HG03175 (cell line): ENCODE data around the gene ADH1A.
"Not testable (repeated sequence)": the region's sequence is repeated elsewhere in the genome, so short reads cannot be mapped to it uniquely, and the experiment has no call there.

Source experiments
- ATAC-seq: cut with Tn5 transposase; IDR thresholded peaks from one replicate; pipeline ENCODE4 v1.9.1; 2021; ENCODE audit warnings: mild to moderate bottlenecking, moderate library complexity; ENCODE audit not compliant: unreplicated experiment

The ADH1A gene

DNA sequence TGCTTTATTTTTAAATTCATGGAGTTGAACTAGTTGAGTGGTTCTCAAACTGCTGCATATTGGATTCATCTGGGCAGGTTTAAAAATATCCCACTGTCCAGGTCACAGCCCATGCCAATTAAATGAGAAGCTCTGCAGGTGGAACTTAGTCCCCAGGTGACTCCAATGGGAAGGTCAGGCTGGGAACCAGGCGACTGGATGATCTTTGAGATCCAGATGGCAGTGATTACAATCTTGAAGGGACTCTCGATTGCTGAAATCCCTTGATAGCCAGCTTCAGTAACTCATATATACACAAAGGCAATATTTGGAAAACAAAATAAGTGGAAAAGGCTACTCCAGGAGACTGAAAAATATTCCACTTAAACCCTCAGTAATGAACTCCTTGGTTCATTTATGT, 8.1 kb downstream of the ADH1A start:
- ATAC-seq, result no peak

DNA sequence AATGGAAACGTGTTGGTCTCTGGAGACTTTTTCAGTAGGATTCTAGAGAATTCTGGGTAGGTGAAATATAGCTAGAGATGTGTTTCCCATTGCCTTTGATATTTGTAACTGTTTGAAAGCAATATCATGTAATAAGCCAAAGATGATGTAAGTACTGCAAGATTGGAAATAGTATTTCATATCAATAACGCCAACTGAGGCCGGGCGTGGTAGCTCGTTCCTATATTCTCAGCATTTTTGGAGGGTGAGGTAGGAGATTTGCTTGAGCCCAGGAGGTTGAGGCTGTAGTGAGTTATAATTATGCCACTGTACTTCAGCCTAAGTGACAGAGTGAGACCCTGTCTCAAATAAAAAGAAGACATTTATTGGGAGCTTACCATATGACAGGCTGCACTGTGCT, 9.5 kb downstream of the ADH1A start:
- ATAC-seq, result no peak

DNA sequence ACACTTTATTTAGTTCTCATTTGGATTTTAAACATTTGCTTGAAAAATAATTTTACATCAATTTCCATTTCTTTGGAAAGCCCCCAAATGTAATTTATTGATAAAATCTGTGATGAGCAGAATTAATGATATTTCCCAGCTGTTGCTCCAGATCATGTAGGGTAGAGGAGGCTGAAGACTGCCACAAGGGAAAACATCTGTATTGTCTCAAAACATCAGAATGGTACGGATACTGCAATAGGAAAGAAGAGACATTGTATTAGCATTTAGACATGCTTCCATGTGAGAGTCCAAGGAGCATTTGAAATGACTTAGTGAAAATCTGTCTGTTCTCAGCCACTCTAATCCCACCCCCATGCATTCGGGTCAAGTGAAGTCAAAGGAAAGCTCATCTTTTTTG, 14.4 kb downstream of the ADH1A start:
- ATAC-seq, result no peak

DNA sequence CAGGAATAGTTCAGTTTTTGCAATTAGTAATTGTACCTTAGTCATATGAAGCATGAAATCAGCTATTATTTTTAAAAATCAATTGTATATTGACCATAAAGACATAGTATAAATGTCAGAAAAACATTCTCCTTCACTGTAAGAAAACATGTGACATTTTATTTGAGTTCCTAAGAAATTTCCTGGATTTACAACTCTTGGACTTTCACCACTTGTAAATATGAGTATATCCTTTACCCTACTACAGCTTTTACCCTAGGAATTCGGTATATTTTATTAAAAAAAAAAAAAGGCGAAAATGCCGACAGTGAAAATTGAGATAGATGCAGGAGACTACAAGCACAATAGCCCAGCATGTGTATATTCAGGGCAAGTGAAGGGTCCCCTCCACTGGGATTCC, 14.9 kb downstream of the ADH1A start:
- ATAC-seq, result no peak

DNA sequence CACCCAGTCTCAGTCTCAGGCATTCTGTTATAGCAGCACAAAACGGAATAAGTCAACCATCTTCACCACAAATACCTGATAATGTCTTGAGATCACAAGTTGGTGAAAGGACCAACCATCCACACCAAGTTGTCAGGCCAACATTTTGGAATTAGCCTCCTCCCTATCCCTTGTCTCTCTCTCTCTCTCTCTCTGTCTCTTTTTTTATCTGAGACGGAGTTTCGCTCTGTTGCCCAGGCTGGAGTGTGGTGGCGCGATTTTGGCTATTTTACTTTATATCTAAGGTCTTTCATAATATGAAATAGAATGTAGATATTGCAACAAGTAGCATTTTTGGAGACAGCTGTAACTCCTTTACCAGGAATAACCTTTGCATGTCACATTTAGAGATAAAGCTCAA, 15.7 kb downstream of the ADH1A start:
- ATAC-seq, result no peak

DNA sequence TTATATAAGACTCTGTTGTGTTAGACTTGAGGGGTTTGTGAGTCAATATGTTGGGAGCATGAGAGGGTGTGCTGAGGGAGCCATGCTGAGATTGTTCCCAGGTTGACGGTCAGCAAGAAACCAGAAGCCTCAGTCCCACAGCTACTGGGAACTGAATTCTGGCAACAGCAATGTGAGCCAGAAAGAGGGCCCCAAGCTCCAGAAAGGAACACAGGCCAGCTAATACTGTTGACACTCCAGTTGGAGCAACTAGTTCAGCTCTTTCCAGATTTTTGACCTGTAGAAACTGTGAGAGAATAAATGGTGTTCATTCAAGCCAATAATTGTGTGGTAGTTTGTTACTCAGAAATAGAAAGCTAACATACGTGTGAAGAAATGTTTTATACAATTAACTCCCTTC, 17.1 kb downstream of the ADH1A start:
- ATAC-seq, result no peak

DNA sequence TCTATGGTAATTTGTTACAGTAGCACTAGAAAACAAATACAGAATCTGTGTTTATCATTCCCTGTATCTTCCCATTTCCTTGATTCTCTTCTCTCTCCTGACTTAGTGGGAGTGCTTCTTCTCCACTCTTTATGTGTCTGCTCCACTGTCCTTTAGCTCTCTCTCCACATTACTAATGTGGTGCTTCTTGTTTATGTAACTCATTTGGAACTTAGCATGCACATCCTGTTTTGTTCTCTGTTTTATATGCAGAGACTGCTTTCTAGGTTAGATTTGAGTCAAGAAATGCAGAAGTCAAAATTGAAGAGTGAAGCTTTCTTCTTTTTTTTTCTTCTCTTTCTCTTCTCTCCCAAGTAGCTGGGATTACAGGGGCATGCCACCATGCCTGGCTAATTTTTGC, 25.9 kb downstream of the ADH1A start:
- ATAC-seq, result peak; percentile 50

DNA sequence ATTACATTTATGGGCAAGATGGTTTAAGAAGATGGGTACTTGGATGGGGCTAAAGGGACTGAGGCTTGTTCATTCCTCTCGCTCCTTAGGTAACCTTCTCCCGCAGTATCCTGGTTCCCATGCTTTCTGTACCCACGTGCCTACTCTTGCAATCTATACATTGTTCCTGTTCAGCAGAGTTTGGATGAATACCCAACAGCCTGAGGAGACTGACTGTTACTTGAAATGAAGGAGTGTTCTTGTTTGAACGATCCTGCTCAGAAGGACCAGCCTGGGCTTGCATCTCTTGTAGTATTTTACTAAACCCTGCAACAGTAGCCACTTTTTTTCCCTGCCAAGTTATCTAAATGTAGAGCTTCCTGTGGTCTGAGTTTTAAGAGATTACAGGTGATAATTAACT, 38.0 kb downstream of the ADH1A start:
- no peak for ATAC-seq

DNA sequence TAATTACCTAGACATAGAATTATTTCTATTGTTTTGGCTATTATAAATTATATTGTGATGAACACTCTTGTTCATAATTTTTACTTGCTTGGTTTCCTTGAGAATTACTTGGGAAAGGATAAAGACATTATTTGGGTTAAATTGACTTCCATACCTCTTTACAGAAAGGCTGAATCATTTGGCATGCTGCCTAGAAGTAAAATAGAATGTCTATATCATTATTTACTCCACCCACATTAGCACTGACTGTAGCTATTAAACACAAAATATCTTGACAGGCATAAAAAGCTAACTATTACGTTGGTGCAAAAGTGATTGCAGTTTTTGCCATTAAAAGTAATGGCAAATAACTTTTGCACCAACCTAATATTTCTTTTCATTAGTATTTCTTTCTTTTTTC, 42.1 kb downstream of the ADH1A start:
- ATAC-seq, result no peak

DNA sequence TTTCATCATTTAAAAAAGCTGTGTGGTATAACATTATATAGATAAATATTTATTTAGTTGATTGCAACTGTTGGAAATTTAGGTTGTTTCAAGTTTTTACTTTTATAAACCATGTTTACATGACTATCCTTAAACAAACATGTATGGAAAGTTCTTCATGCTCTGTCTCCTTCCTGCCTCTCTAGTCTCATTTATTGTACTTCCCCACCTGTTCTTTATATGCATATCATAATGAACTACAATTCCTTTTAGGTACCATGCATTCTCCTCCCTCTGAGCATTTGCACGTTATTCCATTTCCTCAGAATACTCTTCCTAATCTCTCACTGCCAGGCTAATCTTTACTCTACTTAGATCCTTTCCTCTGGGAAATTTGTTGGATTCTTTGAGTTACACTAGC, 54.8 kb downstream of the ADH1A start:
- ATAC-seq, result no peak

DNA sequence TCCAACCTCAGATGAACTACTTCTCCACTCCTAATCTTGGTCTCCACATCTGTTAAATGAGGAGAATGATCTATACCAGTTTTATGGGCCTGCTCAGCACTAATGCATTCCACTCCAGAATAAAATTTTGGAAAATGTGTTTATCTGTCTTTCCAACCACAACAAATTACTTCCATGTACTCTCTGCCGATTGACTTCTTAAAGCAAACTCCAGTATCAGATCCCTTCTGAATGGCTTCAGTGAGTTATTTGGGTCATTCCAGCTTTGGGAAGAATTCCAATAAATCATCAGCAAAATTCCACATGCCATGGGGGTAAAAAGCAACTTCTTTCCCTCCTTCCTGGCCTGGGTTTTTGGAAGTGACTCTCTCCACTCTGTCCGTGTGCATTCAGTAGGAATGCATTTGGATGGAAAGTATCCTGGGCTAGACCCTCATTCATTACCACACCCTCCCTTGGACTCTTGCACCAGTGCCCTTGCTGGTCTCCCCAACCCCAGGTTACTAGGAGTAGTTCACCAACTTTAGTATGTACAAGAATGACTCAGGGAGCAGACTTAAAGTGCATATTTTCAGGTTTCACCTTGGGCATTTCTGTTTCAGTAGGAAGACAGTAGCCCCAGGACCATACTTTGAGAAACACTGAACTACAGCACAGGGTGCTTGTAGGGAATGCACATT, 56.3 kb downstream of the ADH1A start:
- no peak for ATAC-seq

DNA sequence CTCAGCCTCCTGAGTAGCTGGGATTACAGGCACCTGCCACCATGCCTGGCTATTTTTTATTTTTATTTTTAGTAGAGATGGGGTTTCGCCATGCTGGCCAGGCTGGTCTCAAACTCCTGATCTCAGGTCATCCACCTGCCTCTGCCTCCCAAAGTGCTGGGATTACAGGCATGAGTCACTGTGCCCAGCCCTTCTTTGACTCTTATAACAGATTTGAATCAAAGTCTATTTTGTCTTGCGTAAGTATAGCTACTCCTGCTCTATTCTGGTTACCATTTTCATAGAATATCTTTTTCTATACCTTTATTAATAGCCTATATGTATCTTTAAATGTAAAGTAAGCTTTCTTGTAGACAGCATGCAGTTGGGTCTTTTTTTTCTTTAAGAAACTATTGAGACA, 57.4 kb downstream of the ADH1A start:
- ATAC-seq, result not testable (repeated sequence)

DNA sequence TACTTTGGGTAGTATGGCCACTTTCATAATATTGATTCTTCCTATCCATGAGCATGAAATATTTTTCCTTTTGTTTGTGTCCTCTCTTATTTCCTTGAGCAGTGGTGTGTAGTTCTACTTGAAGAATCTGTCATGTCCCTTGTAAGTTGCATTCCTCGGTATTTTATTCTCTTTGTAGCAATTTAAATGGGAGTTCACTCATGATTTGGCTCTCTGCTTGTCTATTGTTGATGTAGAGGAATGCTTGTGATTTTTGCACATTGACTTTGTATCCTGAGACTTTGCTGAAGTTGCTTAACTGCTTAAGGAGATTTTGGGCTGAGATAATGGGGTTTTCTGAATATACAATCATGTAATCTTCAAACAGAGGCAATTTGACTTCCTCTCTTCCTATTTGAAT, 62.1 kb downstream of the ADH1A start:
- not testable (repeated sequence) for ATAC-seq

DNA sequence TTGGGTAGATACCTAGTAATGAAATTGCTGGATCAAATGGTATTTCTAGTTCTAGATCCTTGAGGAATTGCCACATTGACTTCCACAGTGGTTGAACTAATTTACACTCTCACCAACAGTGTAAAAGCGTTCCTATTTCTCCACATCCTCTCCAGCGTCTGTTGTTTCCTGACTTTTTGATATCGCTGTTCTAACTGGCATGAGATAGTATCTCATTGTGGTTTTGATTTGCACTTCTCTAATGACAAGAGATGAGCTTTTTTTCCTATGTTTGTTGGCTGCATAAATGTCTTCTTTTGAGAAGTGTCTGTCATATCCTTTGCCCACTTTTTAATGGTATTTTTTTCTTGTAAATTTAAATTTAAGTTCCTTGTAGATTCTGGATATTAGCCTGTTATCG, 63.1 kb downstream of the ADH1A start:
- ATAC-seq, result not testable (repeated sequence)
